Activated CD4-positive, alpha-beta memory T cell treated with anti-CD3 and anti-CD28 coated beads, Interleukin-2, amount 10 ng/mL, durations not matched to agents 7 days and 5 days (primary cell): Measurements from ENCODE around the gene NCAN. TPM values are rescaled to one million over a fixed set of nuclear protein-coding genes. Genes with fewer than 3 reads are reported as not detected.
A peak's percentile ranks its signal among the peaks of the same experiment; 100 is the strongest.

Experiments used
- CTCF ChIA-PET: fragments of 350-600 bp; sonication (Branson Sonifier 250); formaldehyde crosslinking; loops from one replicate; lab custom pipeline; 2021; ENCODE audit warnings: antibody characterized with exemption, inconsistent platforms; lab: Charles Lee
- POLR2A ChIA-PET: fragments of 350-600 bp; sonication (Branson Sonifier 250); formaldehyde crosslinking; loops from one replicate; lab custom pipeline; 2021; ENCODE audit warnings: antibody characterized with exemption; lab: Charles Lee
- DNase-seq: peaks from one replicate; pipeline ENCODE4 v3.0.0-alpha.2; 2020
- H3K27ac Mint-ChIP-seq: one replicate; pipeline ENCODE4 v1.8.0; 2021; ENCODE audit warnings: mild to moderate bottlenecking, mixed read lengths
- H3K27me3 Mint-ChIP-seq: one replicate; pipeline ENCODE4 v1.8.0; 2021; ENCODE audit warnings: mixed read lengths
- H3K36me3 Mint-ChIP-seq: one replicate; pipeline ENCODE4 v1.8.0; 2021; ENCODE audit warnings: low read depth, mixed read lengths
- H3K4me1 Mint-ChIP-seq: one replicate; pipeline ENCODE4 v1.8.0; 2021; ENCODE audit warnings: mixed read lengths
- H3K4me3 Mint-ChIP-seq: one replicate; pipeline ENCODE4 v1.8.0; 2021; ENCODE audit warnings: mild to moderate bottlenecking, mixed read lengths
- H3K9me3 Mint-ChIP-seq: one replicate; pipeline ENCODE4 v1.8.0; 2021; ENCODE audit warnings: mixed read lengths
- total RNA-seq, 2 experiments: library from RNA; stranded (reverse); gene quantifications; one replicate each; pipeline ENCODE4 v1.2.3, GENCODE V29; 2021

The NCAN gene
- total RNA-seq, 2 experiments from 2014 or later = not detected

DNA sequence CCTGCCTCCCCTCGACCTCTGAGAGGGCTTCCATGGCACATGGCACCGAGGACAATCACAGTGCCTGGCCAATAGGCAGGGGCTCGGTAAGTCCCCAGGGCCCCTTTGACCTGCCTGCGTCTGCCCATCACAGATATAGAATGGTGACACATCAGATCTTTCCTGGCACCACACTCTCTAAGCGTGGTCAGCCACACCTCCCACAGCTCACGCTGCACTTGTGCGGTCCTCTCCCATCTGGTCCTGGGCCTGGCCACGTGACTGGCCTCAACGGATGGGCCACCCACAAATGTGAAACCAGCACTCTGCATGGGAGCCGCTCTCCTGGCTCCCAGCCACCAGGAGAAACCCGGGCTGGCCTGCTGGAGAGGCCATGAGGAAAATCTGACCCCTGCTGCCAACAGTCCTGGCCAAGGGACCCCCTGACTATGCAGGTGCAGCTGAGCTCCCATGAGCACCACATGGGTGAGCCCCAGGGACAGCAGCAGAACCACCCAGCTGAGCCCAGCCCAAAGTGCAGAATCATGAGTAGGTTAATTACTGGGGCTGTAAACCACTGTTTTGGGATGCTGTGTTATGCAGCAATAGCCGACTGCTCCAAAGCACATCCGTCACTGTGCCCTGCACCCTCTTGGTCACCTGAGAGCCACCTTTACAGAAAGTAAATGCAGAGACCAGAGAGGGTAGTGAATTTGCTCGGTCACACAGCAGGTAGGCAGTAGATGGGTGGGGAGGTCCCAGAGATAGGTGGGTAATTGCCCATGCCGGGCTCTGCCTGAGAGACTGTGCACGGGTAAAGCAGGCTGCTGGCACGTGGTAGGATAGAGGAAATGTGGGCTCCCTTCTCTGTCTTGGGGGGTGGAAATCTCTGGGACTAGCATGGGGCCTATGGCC is 32.0 kb upstream of the NCAN start:
- no peak for DNase-seq
- Mint-ChIP-seq H3K4me1 (no peaks in the 10 kb centered on the region), H3K4me3 (no peak overlapping the region), H3K9me3 (no peaks in the 10 kb centered on the region), H3K27ac (no peak overlapping the region), H3K36me3 (peaks cover 29% of the 10 kb centered on the region), H3K27me3 (no peaks in the 10 kb centered on the region)
- POLR2A ChIA-PET = no interaction called here
- CTCF ChIA-PET = no interaction called here

DNA sequence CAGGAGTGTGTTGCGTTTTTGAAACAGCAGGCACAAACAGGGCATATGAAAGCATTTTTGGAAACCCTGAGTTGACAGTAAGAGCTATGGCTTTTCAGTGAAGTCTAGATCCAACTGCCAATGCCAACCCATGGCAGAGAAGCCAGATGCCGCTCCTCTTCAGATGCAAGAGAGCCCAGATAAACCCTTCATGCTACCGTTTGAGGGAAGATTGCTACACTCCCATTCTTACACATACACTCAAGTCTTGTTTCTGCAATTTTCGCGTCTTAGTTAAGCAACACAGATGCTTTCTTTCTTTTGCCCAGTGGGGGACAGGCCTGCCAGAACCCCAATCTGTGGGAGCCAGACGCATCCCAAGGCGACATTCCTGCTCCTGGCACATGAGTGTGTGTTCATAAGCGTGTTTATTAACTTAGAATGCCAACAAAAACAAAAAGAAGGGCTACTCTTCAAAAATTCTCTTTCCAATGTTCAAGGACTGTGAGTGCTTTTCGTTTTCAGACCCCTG is 30.2 kb upstream of the NCAN start:
- no peak overlapping the region for H3K27ac Mint-ChIP-seq
- DNase-seq = no peak

DNA sequence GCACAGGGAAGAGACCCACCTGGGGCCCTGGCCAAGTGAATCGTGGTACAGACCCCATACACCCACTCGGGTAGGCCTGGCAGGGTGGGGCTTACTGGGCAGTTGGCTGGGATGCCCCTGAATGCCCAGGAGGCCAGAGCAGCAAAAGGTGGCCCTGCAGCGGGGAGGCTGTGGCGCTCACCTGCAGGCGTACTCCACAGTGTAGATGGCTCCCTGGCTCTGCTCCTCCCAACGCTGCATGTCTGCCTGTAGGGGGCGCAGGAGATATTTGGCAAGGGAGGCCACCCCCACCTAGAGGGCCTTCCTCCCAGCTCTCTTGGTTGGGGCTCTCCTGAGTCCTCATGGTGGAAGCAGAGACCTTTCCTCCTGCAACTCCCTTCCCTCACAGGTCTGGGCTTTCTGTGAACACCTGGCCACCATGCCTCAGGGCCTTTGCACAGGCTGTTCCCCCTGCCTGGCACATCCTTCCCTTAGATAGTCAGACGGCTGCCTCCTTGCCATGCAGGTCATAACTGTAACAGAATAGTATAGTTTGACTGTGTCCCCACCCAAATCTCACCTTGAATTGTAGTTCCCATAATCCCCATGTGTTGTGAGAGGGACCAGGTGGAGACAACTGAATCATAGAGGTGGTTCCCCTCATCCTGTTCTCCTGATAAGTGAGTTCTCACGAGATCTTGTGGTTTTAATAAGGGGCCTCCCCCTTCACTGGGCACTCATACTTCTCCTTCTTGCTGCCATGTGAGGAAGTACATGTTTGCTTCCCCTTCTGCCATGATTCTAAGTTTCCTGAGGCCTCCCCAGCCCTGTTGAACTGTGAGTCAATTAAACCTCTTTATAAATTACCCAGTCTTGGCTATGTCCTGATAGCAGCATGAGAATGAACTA is 25.7 kb upstream of the NCAN start:
- Mint-ChIP-seq H3K27ac (no peak overlapping the region), H3K4me3 (no peak overlapping the region), H3K4me1 (peaks cover 32% of the 10 kb centered on the region), H3K27me3 (no peaks in the 10 kb centered on the region), H3K36me3 (peaks cover 42% of the 10 kb centered on the region), H3K9me3 (no peaks in the 10 kb centered on the region)
- DNase-seq = peak; percentile 69
- ChIA-PET CTCF (interaction anchor here (0.5 to 1.0 kb wide), 2 partner anchors 17 to 29 kb away, joined by 3 read pairs; partner anchors contain the start of gene NR2C2AP), POLR2A (no interaction called here)

More for the DNA sequence above, 30.2 kb upstream of the NCAN start:
- no peak overlapping the region for H3K4me3 Mint-ChIP-seq
- H3K9me3 Mint-ChIP-seq = no peaks in the 10 kb centered on the region
- no peaks in the 10 kb centered on the region for H3K27me3 Mint-ChIP-seq
- CTCF ChIA-PET = no interaction called here
- POLR2A ChIA-PET = no interaction called here
- H3K4me1 Mint-ChIP-seq = peaks cover 6% of the 10 kb centered on the region
- H3K36me3 Mint-ChIP-seq = peaks cover 40% of the 10 kb centered on the region

DNA sequence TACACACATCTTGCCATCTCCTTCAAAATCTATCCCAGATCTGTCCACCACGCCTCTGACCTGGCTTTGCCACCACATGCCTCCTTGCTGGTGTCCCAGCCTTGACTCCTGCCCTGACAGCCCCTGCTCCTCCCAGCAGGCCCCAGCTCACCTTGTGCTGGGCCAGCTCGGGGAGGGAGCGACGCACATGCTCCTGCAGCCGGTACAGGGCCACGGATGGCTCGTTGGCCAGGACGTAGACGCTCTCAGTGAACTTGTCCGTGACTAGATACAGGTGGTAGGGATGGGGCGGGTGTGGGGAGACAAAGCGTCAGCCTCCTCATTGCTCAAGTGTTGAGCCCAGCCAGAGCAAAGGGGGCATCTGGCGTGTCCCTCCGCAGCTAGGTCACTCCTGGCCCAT is 25.0 kb upstream of the NCAN start:
- Mint-ChIP-seq H3K9me3 (no peaks in the 10 kb centered on the region), H3K27ac (no peak overlapping the region)
- CTCF ChIA-PET = no interaction called here

DNA sequence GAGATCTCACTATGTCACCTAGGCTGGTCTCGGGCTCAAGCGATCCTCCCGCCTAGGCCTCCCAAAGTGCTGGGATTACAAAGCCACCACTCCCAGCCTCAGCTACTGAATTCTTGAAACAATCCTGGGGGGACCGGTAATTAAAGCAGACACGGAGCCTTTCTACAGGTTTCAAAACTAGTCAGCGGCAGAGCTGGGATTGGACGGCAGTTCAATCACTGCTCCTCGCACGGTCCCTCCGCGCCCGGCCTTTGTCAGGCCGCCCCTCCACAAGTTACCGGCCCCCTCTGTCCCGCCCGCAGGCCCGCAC is 20.0 kb upstream of the NCAN start:
- POLR2A ChIA-PET = interaction anchor here (0.6 to 5.1 kb wide), 11 partner anchors 12 to 635 kb away, joined by 3 to 102 read pairs (median 3); partner anchors contain the start of gene NR2C2AP
- CTCF ChIA-PET = interaction anchor here (0.9 to 3.3 kb wide), 5 partner anchors 12 to 298 kb away, joined by 4 to 19 read pairs (median 9); partner anchors contain the start of gene NR2C2AP
- peaks cover 33% of the 10 kb centered on the region for H3K36me3 Mint-ChIP-seq
- H3K27me3 Mint-ChIP-seq = no peaks in the 10 kb centered on the region
- no peak for DNase-seq
- H3K4me3 Mint-ChIP-seq = peak overlapping the region; percentile 98
- H3K9me3 Mint-ChIP-seq = no peaks in the 10 kb centered on the region
- peaks cover 51% of the 10 kb centered on the region for H3K4me1 Mint-ChIP-seq
- peak overlapping the region; percentile 99 for H3K27ac Mint-ChIP-seq

More for the DNA sequence above, 25.0 kb upstream of the NCAN start:
- Mint-ChIP-seq H3K4me3 (no peak overlapping the region), H3K36me3 (peaks cover 37% of the 10 kb centered on the region), H3K27me3 (no peaks in the 10 kb centered on the region), H3K4me1 (peaks cover 37% of the 10 kb centered on the region)
- POLR2A ChIA-PET = no interaction called here
- DNase-seq = no peak

DNA sequence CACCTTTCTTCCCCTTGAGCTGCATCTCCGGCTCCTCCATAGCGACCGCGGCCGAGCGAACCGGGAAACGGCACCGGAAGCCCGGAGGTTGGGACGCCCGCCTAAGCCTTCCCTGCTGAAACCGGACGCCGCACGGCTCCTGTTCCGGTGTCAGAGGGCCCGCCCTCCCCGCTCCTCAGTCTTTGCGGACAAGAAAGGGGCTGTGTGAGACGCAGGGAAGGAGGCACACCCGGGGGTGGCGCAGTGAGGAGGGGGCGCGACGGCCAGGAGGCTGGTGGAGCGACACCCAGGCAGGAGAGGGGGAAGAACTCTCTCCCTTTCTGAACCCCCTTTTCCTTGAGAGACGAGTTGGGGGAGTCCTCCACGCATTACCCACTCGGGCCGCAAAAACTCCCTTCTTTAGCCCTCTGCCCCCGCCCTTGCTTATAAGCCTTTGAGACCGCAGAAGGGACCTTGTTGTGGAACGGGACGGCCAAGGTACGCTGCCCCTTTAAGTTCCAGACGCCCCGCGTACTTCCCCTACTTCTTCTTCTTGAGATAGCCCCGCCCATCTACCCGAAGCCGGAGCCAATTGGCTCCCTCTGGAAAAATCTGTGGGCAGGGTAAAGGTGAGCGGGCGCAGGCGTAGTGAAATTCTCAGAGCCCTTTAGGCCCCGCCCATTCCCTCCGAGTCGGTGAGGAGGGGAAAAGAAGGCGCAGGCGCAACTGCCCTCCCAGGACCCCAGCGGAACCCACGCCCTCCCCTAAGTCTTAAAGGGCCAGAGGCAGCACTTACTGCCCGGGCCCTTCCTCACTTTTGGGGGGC is 19.5 kb upstream of the NCAN start, which contains the start of the genes BORCS8 and RFXANK:
BORCS8 (minus strand) TSS at position 75 of the 805 bp plus-strand sequence; CDS start at position 40, 35 bp downstream.
RFXANK (plus strand) TSS at position 181 of the 805 bp plus-strand sequence. CDS start 1,689 bp downstream, outside the sequence.
- H3K27me3 Mint-ChIP-seq = no peaks in the 10 kb centered on the region
- peaks cover 48% of the 10 kb centered on the region for H3K4me1 Mint-ChIP-seq

DNA sequence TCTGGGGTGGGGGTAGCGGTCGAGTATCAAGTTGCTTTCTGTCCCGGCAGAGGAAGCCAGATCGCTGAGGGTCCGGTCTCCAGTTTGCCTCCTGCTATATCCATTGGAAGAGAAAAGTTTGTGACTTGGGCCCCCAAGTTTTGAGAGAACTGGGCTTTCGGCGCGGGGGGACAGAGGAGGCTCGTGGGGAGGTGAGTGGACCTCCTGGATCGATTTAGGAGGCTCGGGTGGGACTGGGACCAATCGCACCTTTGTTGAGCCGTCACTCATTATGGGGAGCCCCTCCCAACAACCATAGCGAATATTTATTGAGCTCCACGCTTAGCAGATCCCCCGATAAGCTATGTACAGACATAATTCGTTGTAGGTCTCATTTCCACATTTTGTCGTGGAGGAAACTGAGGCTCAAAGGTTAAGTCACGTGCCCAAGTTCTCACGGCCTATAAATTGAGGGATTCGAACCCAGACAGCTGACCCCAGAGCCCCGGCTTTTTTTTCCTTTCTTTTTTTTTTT is 18.8 kb upstream of the NCAN start:
- Mint-ChIP-seq H3K36me3 (peaks cover 34% of the 10 kb centered on the region), H3K4me1 (peaks cover 48% of the 10 kb centered on the region)
- POLR2A ChIA-PET = interaction anchor here (0.9 to 5.1 kb wide), 8 partner anchors 11 to 470 kb away, joined by 3 to 102 read pairs (median 4); partner anchors contain the start of genes ATP13A1 and NR2C2AP

More for the DNA sequence above, 19.5 kb upstream of the NCAN start, which contains the start of the genes BORCS8 and RFXANK:
- no peaks in the 10 kb centered on the region for H3K9me3 Mint-ChIP-seq
- H3K27ac Mint-ChIP-seq = peak within 1 kb of the TSS; percentile 99
- peak within 1 kb of the TSS; percentile 98 for H3K4me3 Mint-ChIP-seq
- POLR2A ChIA-PET = interaction anchor here (0.6 to 5.1 kb wide), 14 partner anchors 12 to 635 kb away, joined by 3 to 102 read pairs (median 3); partner anchors contain the start of genes ATP13A1 and NR2C2AP
- H3K36me3 Mint-ChIP-seq = peaks cover 29% of the 10 kb centered on the region
- CTCF ChIA-PET = interaction anchor here (0.7 to 3.3 kb wide), 12 partner anchors 8 to 298 kb away, joined by 3 to 19 read pairs (median 7); partner anchors contain the start of genes COPE, DDX49, GATAD2A and NR2C2AP
- peak; percentile 99 for DNase-seq

DNA sequence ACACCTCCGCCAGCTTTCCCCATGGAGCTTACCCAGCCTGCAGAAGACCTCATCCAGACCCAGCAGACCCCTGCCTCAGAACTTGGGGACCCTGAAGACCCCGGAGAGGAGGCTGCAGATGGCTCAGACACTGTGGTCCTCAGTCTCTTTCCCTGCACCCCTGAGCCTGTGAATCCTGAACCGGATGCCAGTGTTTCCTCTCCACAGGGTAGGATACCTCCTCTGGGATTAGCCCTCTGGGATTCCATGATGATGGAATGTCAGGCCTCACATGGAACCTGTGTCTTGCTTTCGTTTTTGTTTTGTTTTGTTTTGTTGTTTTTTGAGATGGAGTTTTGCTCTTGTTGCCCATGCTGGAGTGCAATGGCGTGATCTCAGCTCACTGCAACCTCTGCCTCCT is 17.8 kb upstream of the NCAN start:
- H3K4me1 Mint-ChIP-seq = peaks cover 46% of the 10 kb centered on the region
- H3K27ac Mint-ChIP-seq = peak overlapping the region; percentile 54
- no peaks in the 10 kb centered on the region for H3K27me3 Mint-ChIP-seq
- CTCF ChIA-PET = interaction anchor here (1.4 to 3.3 kb wide), 2 partner anchors 19 to 48 kb away, joined by 5 to 9 read pairs; no protein-coding TSS in a partner anchor
- no peaks in the 10 kb centered on the region for H3K9me3 Mint-ChIP-seq
- POLR2A ChIA-PET = interaction anchor here (0.6 to 5.1 kb wide), 5 partner anchors 10 to 623 kb away, joined by 3 to 102 read pairs (median 3); partner anchors contain the start of gene NR2C2AP
- DNase-seq = no peak
- H3K4me3 Mint-ChIP-seq = peak overlapping the region; percentile 98
- peaks cover 37% of the 10 kb centered on the region for H3K36me3 Mint-ChIP-seq

More for the DNA sequence above, 18.8 kb upstream of the NCAN start:
- H3K9me3 Mint-ChIP-seq = no peaks in the 10 kb centered on the region
- H3K27ac Mint-ChIP-seq = peak overlapping the region; percentile 99
- peak overlapping the region; percentile 98 for H3K4me3 Mint-ChIP-seq
- no peak for DNase-seq
- CTCF ChIA-PET = interaction anchor here (0.7 to 3.3 kb wide), 8 partner anchors 9 to 274 kb away, joined by 3 to 9 read pairs (median 6); partner anchors contain the start of genes COPE, DDX49, GATAD2A and NR2C2AP
- no peaks in the 10 kb centered on the region for H3K27me3 Mint-ChIP-seq

DNA sequence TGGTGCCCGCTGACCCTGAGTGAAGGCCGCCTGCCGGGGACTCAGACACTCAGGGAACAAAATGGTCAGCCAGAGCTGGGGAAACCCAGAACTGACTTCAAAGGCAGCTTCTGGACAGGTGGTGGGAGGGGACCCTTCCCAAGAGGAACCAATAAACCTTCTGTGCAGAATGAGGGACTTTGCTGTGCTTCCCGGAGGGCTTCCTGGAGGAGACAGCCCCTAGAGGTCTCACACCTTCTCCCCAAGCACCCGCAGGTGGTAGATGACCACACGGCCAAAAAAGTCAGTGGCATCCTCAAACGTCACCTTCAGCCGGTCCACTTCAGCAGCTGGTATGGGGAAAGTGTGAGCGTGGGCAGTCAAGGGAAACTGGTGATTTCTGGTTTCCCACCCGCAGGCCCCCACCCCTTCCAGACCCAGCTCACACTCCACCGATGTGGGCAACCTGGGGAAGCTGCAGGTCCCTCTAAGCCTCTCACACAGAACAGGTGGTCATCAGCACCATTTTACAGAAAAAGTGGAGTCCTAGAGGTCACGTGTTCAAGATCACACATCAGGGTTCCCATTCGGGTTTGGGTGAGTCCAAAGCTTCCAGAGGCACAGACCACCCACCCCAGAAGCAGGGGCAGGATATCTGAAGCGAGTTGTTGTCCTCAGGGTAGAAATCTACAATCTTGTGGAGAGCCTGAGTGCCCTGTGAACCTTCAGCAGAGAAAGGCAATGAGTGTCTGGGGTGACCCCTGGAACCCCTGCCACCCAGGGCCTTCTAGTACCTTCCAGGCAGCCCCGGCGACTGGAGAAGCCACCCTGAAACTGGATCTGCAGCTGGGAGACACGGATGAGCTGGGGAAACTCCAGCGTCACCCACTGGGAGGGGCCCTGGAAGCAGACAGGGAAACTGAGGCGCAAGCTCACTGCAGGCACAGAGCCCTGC is 9.8 kb upstream of the NCAN start:
- H3K27ac Mint-ChIP-seq = peak overlapping the region; percentile 86
- peaks cover 33% of the 10 kb centered on the region for H3K36me3 Mint-ChIP-seq
- peaks cover 1% of the 10 kb centered on the region for H3K9me3 Mint-ChIP-seq
- no peak for DNase-seq
- H3K4me3 Mint-ChIP-seq = peak overlapping the region; percentile 90
- POLR2A ChIA-PET = interaction anchor here (1.1 to 6.6 kb wide), 4 partner anchors 9 to 23 kb away, joined by 3 to 102 read pairs (median 6); partner anchors contain the start of genes BORCS8, NCAN and RFXANK
- no peaks in the 10 kb centered on the region for H3K27me3 Mint-ChIP-seq
- peaks cover 47% of the 10 kb centered on the region for H3K4me1 Mint-ChIP-seq
- CTCF ChIA-PET = interaction anchor here (1.1 to 3.4 kb wide), 5 partner anchors 9 to 289 kb away, joined by 3 to 12 read pairs (median 5); no protein-coding TSS in a partner anchor

DNA sequence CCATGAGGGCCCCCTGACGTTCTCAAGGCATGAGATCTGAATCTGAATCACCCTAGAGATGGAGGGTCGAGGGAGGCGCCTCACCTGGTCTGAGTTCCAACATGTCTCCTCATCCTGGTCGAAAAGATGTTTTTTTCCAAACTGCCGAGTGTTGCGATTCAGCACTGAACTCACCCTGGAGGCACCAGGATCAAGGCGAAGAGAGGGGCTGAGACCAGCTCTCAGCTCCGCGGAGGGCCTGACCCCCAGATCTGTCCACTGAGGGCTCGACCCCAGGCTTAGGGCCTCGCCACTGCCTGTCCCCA is 9.1 kb upstream of the NCAN start:
- Mint-ChIP-seq H3K9me3 (peaks cover 8% of the 10 kb centered on the region), H3K4me3 (peak overlapping the region; percentile 90), H3K27me3 (peaks cover 1% of the 10 kb centered on the region), H3K36me3 (peaks cover 37% of the 10 kb centered on the region), H3K27ac (peak overlapping the region; percentile 86), H3K4me1 (peaks cover 54% of the 10 kb centered on the region)
- DNase-seq = no peak
- CTCF ChIA-PET = interaction anchor here (1.0 to 3.4 kb wide), 9 partner anchors 10 to 288 kb away, joined by 3 to 12 read pairs (median 5); partner anchors contain the start of genes BORCS8, GATAD2A and RFXANK
- POLR2A ChIA-PET = interaction anchor here (0.6 to 6.6 kb wide), 8 partner anchors 9 to 286 kb away, joined by 3 to 102 read pairs (median 4); partner anchors contain the start of genes BORCS8, GATAD2A, NCAN and RFXANK
